ENCODE measurements around the gene PKD2.
"Not testable (repeated sequence)": the region's sequence is repeated elsewhere in the genome, so short reads cannot be mapped to it uniquely, and the experiment has no call there.

PKD2 gene

GRCh38 chr4:87986508-87986907, 20.9 kb upstream of the PKD2 start:
- Histone ChIP-seq H3K4me2 (no peak overlapping the region), H3K9ac (no peak overlapping the region), H3K4me1 (ENCODE audit: low read depth, poor library complexity, severe bottlenecking) (peaks cover 4% of the 10 kb centered on the region), H2AFZ (ENCODE audit: low read depth) (no peak overlapping the region), H3K27me3 (ENCODE audit: insufficient read depth, low read depth) (no peaks in the 10 kb centered on the region), H3K4me3 (IDR thresholded peaks at IDR 0.05; ENCODE audit: insufficient read depth, low read depth, low read length) (no peak overlapping the region), H3K79me2 (ENCODE audit: insufficient read depth, low read depth) (no peaks in the 10 kb centered on the region), H3K27ac (no peak overlapping the region), H4K20me1 (ENCODE audit: insufficient read depth) (no peaks in the 10 kb centered on the region), H3K36me3 (ENCODE audit: insufficient read depth) (no peaks in the 10 kb centered on the region)
- TF ChIP-seq CTCF (conservative IDR thresholded peaks at IDR 0.05; ENCODE audit: low read depth, low read length): no peak

- H3K4me2 ChIP-seq: no peak overlapping the region
- H3K36me3 ChIP-seq (ENCODE audit: insufficient read depth): no peaks in the 10 kb centered on the region
- no peak for TF ChIP-seq CTCF (conservative IDR thresholded peaks at IDR 0.05; ENCODE audit: low read depth, low read length)
- H3K9ac ChIP-seq: no peak overlapping the region
- no peaks in the 10 kb centered on the region for H4K20me1 ChIP-seq (ENCODE audit: insufficient read depth)
- no peaks in the 10 kb centered on the region for H3K27me3 ChIP-seq (ENCODE audit: insufficient read depth, low read depth)
- peaks cover 10% of the 10 kb centered on the region for H3K4me1 ChIP-seq (ENCODE audit: low read depth, poor library complexity, severe bottlenecking)
- no peaks in the 10 kb centered on the region for H3K79me2 ChIP-seq (ENCODE audit: insufficient read depth, low read depth)
- no peak overlapping the region for H2AFZ ChIP-seq (ENCODE audit: low read depth)
- H3K4me3 ChIP-seq (IDR thresholded peaks at IDR 0.05; ENCODE audit: insufficient read depth, low read depth, low read length): no peak overlapping the region
- H3K27ac ChIP-seq: no peak overlapping the region
Measured at GRCh38 chr4:87989765-87990164, 17.7 kb upstream of the PKD2 start.

GRCh38 chr4:87995435-87995834, 12.0 kb upstream of the PKD2 start:
- H3K9ac ChIP-seq: no peak overlapping the region
- H3K4me1 ChIP-seq (ENCODE audit: low read depth, poor library complexity, severe bottlenecking): peaks cover 10% of the 10 kb centered on the region
- no peak overlapping the region for H3K4me3 ChIP-seq (IDR thresholded peaks at IDR 0.05; ENCODE audit: insufficient read depth, low read depth, low read length)
- H3K36me3 ChIP-seq (ENCODE audit: insufficient read depth): no peaks in the 10 kb centered on the region
- no peak overlapping the region for H3K27ac ChIP-seq
- no peak overlapping the region for H2AFZ ChIP-seq (ENCODE audit: low read depth)
- H4K20me1 ChIP-seq (ENCODE audit: insufficient read depth): no peaks in the 10 kb centered on the region
- TF ChIP-seq CTCF (conservative IDR thresholded peaks at IDR 0.05; ENCODE audit: low read depth, low read length): no peak
- no peaks in the 10 kb centered on the region for H3K27me3 ChIP-seq (ENCODE audit: insufficient read depth, low read depth)
- no peaks in the 10 kb centered on the region for H3K79me2 ChIP-seq (ENCODE audit: insufficient read depth, low read depth)
- no peak overlapping the region for H3K4me2 ChIP-seq

GRCh38 chr4:87999191-87999691, 8.2 kb upstream of the PKD2 start:
- H4K20me1 ChIP-seq (ENCODE audit: insufficient read depth); H3K79me2 ChIP-seq (ENCODE audit: insufficient read depth, low read depth); H3K36me3 ChIP-seq (ENCODE audit: insufficient read depth); H3K4me3 ChIP-seq (IDR thresholded peaks at IDR 0.05; ENCODE audit: insufficient read depth, low read depth, low read length); H3K4me1 ChIP-seq (ENCODE audit: low read depth, poor library complexity, severe bottlenecking); H3K27me3 ChIP-seq (ENCODE audit: insufficient read depth, low read depth); H3K9ac ChIP-seq; H3K4me2 ChIP-seq; H3K27ac ChIP-seq; H2AFZ ChIP-seq (ENCODE audit: low read depth): not testable (repeated sequence)

GRCh38 chr4:88001871-88002270, 5.6 kb upstream of the PKD2 start:
- TF ChIP-seq CTCF (conservative IDR thresholded peaks at IDR 0.05; ENCODE audit: low read depth, low read length): no peak
- peaks cover 7% of the 10 kb centered on the region; the same call in 1 of the 2 replicates for H3K27me3 ChIP-seq (ENCODE audit: insufficient read depth, low read depth)
- H3K36me3 ChIP-seq (ENCODE audit: insufficient read depth): no peaks in the 10 kb centered on the region
- no peak overlapping the region for H3K4me3 ChIP-seq (IDR thresholded peaks at IDR 0.05; ENCODE audit: insufficient read depth, low read depth, low read length)
- no peak overlapping the region for H3K27ac ChIP-seq
- H3K79me2 ChIP-seq (ENCODE audit: insufficient read depth, low read depth): no peaks in the 10 kb centered on the region
- no peak overlapping the region for H3K4me2 ChIP-seq
- no peaks in the 10 kb centered on the region for H4K20me1 ChIP-seq (ENCODE audit: insufficient read depth)
- no peak overlapping the region; the same call in 1 of the 2 replicates for H2AFZ ChIP-seq (ENCODE audit: low read depth)
- H3K9ac ChIP-seq: no peak overlapping the region
- H3K4me1 ChIP-seq (ENCODE audit: low read depth, poor library complexity, severe bottlenecking): no peaks in the 10 kb centered on the region
